Fibroblast of the aortic adventitia (primary cell): ENCODE results near the gene SOD3. TPM values are rescaled to one million over a fixed set of nuclear protein-coding genes. Genes with fewer than 3 reads are reported as not detected.

Experiments
- DNase-seq: peaks from one replicate; pipeline ENCODE4 v3.0.0-alpha.2; 2010; ENCODE audit warnings: low read depth
- H3K4me3 ChIP-seq: 2 replicates; pipeline ENCODE4 v1.5.1; 2011; ENCODE audit warnings: low read depth, mild to moderate bottlenecking, control low read depth, low read length, moderate library complexity
- total RNA-seq: library from RNA; depleted of rRNA; stranded (reverse); fragments of >200 nt; gene quantifications from 2 replicates; pipeline ENCODE4 v1.2.3, GENCODE V29; 2012; ENCODE audit warnings: low replicate concordance
- TF ChIP-seq, protein P1 (sequence below): IDR thresholded peaks from 2 replicates; pipeline ENCODE4 v1.5.1; 2011; ENCODE audit warnings: mild to moderate bottlenecking, low read length, control low read depth, inconsistent platforms; ENCODE audit not compliant: insufficient read depth

Gene SOD3
- total RNA-seq, 1 donor: 75.2 TPM

DNA sequence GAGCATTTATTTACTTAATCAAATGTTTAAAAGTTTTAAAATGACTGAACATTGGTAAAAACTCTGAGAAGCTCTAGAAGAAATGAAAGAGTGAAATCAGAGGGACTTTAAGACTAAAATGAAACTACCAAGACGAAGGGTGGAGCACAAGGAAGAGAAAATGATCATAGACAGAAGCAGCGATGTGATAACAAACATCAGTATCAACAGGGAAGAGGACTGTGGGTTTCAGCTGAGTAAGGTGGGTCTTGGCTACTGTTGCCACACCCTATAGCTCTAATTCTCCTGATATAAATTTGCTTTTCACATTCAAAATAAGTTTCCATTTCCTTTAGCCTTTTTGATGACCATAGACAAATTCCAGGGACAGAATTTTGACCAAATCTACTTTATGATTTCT, 18.4 kb downstream of the SOD3 start:
- TF ChIP-seq, protein P1, sequence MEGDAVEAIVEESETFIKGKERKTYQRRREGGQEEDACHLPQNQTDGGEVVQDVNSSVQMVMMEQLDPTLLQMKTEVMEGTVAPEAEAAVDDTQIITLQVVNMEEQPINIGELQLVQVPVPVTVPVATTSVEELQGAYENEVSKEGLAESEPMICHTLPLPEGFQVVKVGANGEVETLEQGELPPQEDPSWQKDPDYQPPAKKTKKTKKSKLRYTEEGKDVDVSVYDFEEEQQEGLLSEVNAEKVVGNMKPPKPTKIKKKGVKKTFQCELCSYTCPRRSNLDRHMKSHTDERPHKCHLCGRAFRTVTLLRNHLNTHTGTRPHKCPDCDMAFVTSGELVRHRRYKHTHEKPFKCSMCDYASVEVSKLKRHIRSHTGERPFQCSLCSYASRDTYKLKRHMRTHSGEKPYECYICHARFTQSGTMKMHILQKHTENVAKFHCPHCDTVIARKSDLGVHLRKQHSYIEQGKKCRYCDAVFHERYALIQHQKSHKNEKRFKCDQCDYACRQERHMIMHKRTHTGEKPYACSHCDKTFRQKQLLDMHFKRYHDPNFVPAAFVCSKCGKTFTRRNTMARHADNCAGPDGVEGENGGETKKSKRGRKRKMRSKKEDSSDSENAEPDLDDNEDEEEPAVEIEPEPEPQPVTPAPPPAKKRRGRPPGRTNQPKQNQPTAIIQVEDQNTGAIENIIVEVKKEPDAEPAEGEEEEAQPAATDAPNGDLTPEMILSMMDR: no peak
- DNase-seq: no peak
- no peak overlapping the region for H3K4me3 ChIP-seq

DNA sequence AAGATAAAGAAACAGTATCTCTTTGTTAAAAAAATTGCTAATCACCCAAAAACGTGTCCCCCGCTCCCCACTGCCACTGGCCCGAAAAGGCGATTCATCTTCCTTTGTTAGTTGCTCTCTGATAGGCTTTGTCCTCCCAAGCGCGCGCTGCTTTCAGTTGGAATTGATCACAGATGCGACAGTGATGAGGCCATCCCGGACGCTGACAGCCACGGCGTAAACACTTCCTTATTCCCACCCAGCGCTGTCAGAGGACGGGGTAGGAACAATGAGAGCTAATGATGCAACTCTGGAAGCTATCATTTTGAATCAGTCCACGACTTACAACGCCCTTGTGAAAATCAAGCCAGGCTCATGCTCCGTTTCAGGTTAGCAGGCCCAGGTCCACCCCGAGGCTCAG, 21.4 kb downstream of the SOD3 start:
- no peak overlapping the region for H3K4me3 ChIP-seq
- TF ChIP-seq, protein P1: no peak
- DNase-seq: no peak

GRCh38 chr4:24820541-24820940, 25.2 kb downstream of the SOD3 start:
- DNase-seq: no peak
- TF ChIP-seq, protein P1: no peak
- H3K4me3 ChIP-seq: no peak overlapping the region

- TF ChIP-seq, protein P1: no peak
- no peak overlapping the region for H3K4me3 ChIP-seq
- DNase-seq: no peak
Measured at GRCh38 chr4:24824720-24825119, 29.3 kb downstream of the SOD3 start.

- H3K4me3 ChIP-seq: no peak overlapping the region
- no peak for DNase-seq
- TF ChIP-seq, protein P1: no peak
Measured at GRCh38 chr4:24831637-24832036, 36.3 kb downstream of the SOD3 start.

GRCh38 chr4:24835696-24836095, 40.3 kb downstream of the SOD3 start:
- TF ChIP-seq, protein P1: no peak
- no peak overlapping the region for H3K4me3 ChIP-seq
- no peak for DNase-seq

GRCh38 chr4:24836661-24837242, 41.4 kb downstream of the SOD3 start:
- no peak overlapping the region for H3K4me3 ChIP-seq
- TF ChIP-seq, protein P1: no peak
- no peak for DNase-seq
